HG03095 (cell line): ENCODE measurements around the gene C4BPB.

Experiments
- ATAC-seq: cut with Tn5 transposase; IDR thresholded peaks from one replicate; pipeline ENCODE4 v1.9.1; 2021; ENCODE audit warnings: moderate library complexity; ENCODE audit not compliant: unreplicated experiment

Gene C4BPB

DNA sequence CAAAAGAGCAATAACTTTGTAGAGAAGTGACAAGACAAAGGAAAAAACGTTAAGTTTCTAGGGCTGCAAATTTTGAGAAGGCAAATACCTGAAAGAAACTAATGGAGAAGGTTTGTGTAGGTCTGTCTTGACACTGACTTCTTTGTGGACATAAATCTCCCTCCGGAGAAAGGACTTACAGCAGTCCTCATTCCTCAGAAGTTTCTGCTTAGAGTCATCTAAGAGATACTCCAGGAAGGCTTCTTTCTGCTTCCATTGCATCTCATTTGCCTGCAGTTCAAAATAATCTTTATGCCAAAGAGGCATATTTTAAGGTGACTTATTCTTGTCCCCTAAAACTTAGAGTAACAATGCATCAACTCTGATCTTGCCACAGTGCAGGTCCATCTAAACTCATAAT is 4.4 kb upstream of the C4BPB start:
- no peak for ATAC-seq

- no peak for ATAC-seq
These were observed 3.9 kb upstream of the C4BPB start for GRCh38 chr1:207084701-207085180.

GRCh38 chr1:207085887-207086286 is 2.8 kb upstream of the C4BPB start:
- no peak for ATAC-seq

GRCh38 chr1:207088161-207088560 is 499 bp upstream of the C4BPB start:
- no peak for ATAC-seq

DNA sequence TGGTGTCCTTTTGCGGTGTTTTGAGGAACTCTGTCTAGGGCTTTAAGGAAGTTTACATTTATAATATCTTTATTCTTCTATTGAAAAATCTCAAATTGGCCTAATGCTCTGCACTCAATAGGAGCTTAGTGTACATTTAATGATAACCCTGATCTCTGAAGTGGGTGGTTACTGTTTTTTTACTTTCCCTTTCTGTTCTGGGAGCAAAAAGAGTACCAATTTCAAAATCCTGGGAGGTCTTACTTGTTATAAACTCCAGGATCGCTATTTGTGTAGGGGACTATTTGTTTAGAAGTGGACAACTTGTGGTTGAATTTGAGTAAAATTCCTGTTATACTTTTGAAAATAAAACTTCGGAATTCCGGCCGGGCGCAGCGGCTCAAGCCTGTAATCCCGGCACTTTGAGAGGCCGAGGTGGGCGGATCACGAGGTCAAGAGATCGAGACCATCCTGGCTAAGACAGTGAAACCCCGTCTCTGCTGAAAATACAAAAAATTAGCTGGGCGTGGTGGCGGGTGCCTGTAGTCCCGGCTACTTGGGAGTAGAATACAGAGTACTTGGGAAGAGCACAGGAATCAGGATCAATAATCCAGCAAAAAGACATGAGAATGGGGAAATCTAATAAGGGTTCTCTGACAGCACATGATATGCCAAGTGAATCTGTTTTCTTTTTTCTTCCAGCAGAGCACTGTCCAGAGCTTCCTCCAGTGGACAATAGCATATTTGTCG is 1.1 kb downstream of the C4BPB start:
- ATAC-seq, result no peak

GRCh38 chr1:207091200-207091908 is 2.7 kb downstream of the C4BPB start:
- no peak for ATAC-seq

DNA sequence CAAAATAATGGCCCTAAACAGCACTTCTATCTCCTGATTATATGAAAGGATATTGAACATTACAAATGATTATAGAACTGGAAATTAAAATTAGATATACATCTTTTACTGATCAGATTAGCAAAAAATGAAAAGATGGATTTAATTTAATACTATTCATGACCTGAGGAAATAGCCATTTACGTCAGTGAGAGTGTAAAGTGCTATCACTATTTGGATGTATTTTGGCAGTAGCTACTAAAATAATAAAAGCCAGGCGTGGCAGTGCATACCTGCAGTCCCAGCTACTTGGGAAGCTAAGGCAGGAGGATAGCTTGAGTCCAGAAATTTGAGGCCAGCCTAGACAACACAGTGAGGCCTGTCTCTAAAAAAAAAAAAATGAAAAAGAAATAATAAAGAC is 5.3 kb downstream of the C4BPB start:
- ATAC-seq, result no peak

GRCh38 chr1:207097871-207098324 is 9.2 kb downstream of the C4BPB start:
- peak; percentile 90 for ATAC-seq

DNA sequence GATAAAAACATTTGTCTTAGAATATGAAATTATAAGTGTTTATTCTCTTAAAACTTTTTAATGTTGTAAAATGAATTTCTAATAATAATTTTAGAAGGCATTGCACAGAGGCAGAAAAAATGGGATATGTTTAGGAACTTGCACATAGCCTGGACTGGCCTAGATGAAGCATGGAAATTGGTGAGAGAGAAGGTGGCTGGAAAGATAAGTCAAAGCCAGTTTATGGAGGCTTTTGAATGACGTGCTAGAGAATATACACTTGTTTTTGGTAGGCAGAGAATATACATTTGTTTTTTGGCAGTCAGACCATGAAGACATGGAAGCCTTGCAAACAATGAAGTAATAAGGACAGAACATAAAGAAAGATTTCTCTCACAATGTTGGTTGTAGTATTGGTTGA is 13.1 kb downstream of the C4BPB start:
- no peak for ATAC-seq

GRCh38 chr1:207102146-207102545 is 13.5 kb downstream of the C4BPB start:
- ATAC-seq, result no peak

DNA sequence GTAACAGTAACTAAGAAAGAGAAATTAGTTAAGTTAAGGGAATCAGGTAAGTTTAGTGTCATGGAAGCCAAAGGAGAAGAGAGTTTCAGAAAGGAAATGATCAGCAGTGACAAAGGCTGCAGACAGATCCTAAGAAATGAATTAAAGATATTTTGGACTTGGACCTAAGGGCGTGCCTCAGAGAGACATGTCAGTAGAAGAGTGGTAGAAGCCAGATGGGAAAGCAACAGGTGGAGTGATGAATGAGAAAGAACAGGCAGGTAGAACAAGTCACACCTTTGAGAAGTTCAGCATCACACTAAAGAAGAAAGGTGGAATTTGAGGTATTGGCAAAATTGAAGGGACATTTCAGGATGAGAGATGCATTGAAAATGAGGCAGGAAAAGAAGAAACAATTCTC is 14.0 kb downstream of the C4BPB start:
- no peak for ATAC-seq

DNA sequence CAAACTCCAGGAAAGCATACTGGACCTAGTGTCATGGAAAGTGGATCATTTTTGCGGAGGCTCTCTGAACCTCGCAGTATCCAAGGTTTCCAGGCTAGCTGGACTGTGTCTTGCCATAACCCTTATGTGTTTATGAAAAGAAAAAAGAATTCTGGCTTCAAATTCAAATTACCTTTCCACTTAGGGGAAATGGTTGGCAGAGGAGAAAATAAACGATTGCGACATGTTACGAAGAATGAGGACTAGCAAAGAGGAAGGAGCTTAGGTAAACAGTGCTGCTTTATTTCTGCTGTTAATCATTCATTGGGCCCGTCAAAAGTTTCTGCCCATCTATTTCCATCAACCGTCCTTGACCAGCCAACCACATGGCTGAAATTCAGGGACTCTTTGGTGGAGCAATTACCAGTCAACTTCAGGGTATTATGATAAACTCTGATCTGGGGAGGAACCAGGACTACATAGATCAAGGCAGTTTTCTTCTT is 15.3 kb downstream of the C4BPB start, which contains the start of gene C4BPA:
Gene C4BPA (plus strand): TSS at position 342 of the 482 bp plus-strand sequence. CDS start 8,793 bp downstream, outside the sequence.
- no peak for ATAC-seq

DNA sequence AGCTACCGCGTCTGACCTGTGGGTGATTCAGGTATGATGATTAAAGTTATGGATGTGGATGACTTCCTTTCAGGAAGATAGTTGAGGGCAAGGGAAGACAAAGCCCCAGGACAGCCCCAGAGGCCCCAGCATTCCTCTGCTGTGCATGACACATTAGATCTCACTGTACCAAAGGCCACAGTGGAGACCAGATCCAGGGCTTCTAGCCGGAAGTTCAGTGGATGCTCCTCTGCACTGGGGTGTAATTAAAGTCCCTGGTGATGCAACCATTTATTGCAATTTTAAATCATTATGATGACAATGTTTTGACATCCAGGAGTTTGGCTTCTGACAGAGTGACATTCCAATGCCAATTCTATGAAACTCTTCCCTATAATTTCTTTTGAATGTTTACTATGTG is 20.3 kb downstream of the C4BPB start:
- ATAC-seq, result no peak

- no peak for ATAC-seq
These were observed 24.1 kb downstream of the C4BPB start for GRCh38 chr1:207112616-207113296.

DNA sequence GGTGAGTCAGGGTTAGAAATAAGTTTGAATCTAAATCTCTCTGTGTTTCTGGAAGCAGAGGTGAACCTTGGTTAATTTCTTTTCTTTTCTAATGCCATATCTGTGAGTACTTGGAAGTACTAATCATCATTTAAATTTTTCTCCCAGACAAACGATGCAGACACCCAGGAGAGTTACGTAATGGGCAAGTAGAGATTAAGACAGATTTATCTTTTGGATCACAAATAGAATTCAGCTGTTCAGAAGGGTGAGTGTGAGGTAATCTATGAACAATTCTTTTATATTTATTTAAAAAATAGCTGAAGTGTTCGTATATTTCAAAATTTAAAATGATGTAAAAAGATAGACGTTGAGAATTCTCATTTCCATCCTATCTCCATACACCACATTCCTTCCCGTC is 26.6 kb downstream of the C4BPB start:
- no peak for ATAC-seq

- ATAC-seq, result no peak
These were observed 35.7 kb downstream of the C4BPB start for GRCh38 chr1:207124389-207124788.

DNA sequence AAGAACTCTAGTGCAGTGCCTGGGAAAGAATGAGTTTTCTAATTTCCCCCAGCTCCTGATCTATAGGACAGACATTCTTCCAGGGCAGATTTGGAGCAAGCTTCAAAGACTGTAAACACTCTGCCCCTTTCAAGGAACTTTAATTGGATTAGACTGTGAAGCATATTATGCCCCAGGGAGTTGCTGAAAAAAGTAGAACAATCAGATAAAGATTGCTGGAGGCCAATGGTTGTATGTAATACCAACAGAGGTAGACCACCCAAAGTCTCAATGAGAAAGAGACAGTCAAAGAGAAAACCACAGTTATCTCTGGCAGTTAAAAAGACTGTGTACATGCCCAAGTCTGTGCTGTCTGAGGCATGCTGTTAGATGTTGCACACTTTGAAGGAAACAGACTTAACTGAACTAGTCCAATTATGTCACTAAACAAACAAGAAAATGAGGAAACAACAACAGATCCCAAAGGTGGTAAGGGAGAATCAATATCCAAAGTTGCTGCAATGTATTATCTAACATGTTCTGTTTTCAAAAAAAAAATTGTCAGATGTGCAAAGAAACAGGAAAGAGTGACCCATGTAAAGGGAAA is 39.8 kb downstream of the C4BPB start:
- ATAC-seq, result no peak

- no peak for ATAC-seq
These were observed 40.4 kb downstream of the C4BPB start for GRCh38 chr1:207129053-207129452.

DNA sequence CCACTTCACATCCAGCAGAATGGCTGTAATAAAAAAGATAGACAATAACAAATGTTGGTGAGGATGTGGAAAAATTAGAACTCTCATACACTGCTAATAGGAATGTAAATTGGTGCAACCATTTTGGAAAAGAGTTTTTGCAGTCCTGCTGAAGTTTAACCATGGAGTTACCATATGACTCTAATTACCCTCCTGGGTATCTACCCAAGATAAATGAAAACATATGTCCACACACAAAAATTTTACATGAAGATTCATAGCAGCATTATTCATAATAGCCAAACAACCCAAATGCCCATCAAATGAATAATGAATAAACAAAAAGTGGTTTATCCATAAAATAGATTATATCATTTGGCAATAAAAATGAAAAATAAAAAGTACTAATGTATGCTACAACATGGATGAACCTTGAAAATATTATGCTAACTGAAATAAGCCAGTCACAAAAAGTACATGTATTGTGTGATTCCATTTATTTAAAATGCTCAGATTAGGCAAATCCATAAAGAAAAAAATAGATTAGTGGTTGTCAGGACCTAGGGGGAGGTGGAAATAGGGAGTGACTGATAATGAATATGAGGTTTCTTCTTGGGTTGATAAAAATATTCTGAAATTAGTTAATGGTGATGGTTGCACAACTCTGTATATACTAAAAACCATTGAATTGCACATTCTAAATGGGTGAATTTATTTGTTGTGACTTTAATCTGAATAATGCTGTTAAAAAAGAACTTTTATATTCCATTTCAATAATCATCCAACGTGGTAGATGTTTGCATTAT is 41.8 kb downstream of the C4BPB start:
- ATAC-seq, result no peak

DNA sequence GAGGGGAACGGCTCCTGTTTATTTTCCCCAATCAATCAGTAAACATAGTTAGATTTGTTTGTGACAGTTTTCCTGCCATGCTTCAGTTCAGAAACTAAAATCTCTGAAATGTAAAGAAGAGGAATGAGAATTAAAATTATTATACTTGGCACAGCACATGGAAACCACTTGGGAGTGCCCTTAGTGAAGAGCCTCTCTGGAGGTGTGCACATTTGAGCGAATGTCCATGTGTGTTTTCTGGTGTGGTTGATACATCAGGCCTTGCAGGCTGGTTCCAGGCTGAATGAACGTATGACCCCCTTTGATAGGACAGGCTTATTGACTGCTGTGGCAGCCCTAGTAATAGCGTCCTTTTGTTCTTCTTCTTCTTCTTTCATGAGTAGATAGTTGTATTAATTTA is 42.5 kb downstream of the C4BPB start:
- no peak for ATAC-seq
